GM12878 (cell line): ENCODE data around the gene SV2B. TPM values are rescaled to one million over a fixed set of nuclear protein-coding genes. Genes with fewer than 3 reads are reported as not detected.

ENCODE experiments used
- ATAC-seq: fragments of 200-7000 bp; cut with Tn5 transposase; 3 replicates; pipeline ENCODE4 v1.9.1; 2020; ENCODE audit warnings: mild to moderate bottlenecking, moderate library complexity
- BruUV-seq: library from RNA; stranded (reverse); fragments of 400-500 nt; replicated peaks from 2 replicates; lab custom pipeline; 2021; lab: Mats Ljungman, UMichigan
- CTCF ChIA-PET: fragments of 300-600 bp; sonication (Branson Sonifier 250); formaldehyde crosslinking; extraction: SDS; loops from one replicate; lab custom pipeline; 2021; ENCODE audit warnings: inconsistent platforms; lab: Yijun Ruan, JAX
- POLR2A ChIA-PET: fragments of 350-600 bp; formaldehyde crosslinking; extraction: SDS; loops from one replicate; lab custom pipeline; 2021; ENCODE audit warnings: inconsistent platforms; lab: Charles Lee
- RAD21 ChIA-PET: fragments of 300-600 bp; sonication (Branson Sonifier 250); formaldehyde crosslinking; loops from one replicate; lab custom pipeline; 2023; ENCODE audit warnings: antibody characterized with exemption; ENCODE audit not compliant: unreplicated experiment; lab: Charles Lee
- SMC1A ChIA-PET: fragments of 300-600 bp; sonication (Branson Sonifier 250); formaldehyde crosslinking; loops from one replicate; lab custom pipeline; 2023; ENCODE audit not compliant: unreplicated experiment, uncharacterized antibody; lab: Charles Lee
- DNase-seq: peaks from one replicate; pipeline ENCODE4 v3.0.0-alpha.2; 2011; ENCODE audit warnings: low read depth, low spot score
- FAIRE-seq: peaks from 3 replicates; lab custom pipeline; 2011; peaks lifted over from hg19 to GRCh38; lab: Jason Lieb, UNC
- H2AFZ ChIP-seq: 2 replicates; pipeline ENCODE4 v1.6.0; 2011; ENCODE audit warnings: low read depth, low read length, control low read depth; ENCODE audit not compliant: control insufficient read depth
- H3K27ac ChIP-seq: 2 replicates; pipeline ENCODE4 v1.5.1; 2011; ENCODE audit warnings: control low read depth; ENCODE audit not compliant: control insufficient read depth, insufficient read depth
- H3K27me3 ChIP-seq, 2 experiments: replicated peaks in 1 of 2; 2 replicates each; pipeline versions ENCODE4 v1.6.0 to v1.6.1; 2011; ENCODE audit warnings: low read length in 1 of 2; ENCODE audit not compliant: control insufficient read depth in 2 of 2, insufficient read depth in 2 of 2
- H3K36me3 ChIP-seq, 2 experiments: 2 replicates each; pipeline ENCODE4 v1.5.1; 2011; ENCODE audit warnings: low read length in 1 of 2; ENCODE audit not compliant: control insufficient read depth in 2 of 2, insufficient read depth in 2 of 2
- H3K4me1 ChIP-seq: 2 replicates; pipeline ENCODE4 v1.6.1; 2011; ENCODE audit warnings: mild to moderate bottlenecking, low read length, moderate library complexity, mixed read lengths; ENCODE audit not compliant: control insufficient read depth, insufficient read depth
- H3K4me2 ChIP-seq: 2 replicates; pipeline ENCODE4 v1.6.0; 2011; ENCODE audit warnings: control low read depth; ENCODE audit not compliant: control insufficient read depth, insufficient read depth
- H3K4me3 ChIP-seq: fragments of 200-600 bp; sonication (generic); 2 replicates; pipeline ENCODE4 v1.5.1; 2016
- H3K79me2 ChIP-seq: 2 replicates; pipeline ENCODE4 v1.6.0; 2011; ENCODE audit warnings: low read length; ENCODE audit not compliant: control insufficient read depth, insufficient read depth
- H3K9ac ChIP-seq: 2 replicates; pipeline ENCODE4 v1.8.0; 2011; ENCODE audit warnings: low read length, control low read depth, mixed read lengths; ENCODE audit not compliant: control insufficient read depth, insufficient read depth
- H3K9me3 ChIP-seq: replicated peaks from 3 replicates; pipeline ENCODE4 v1.5.1; 2011; ENCODE audit warnings: mild to moderate bottlenecking, low read length; ENCODE audit not compliant: control insufficient read depth, insufficient read depth
- H4K20me1 ChIP-seq: 2 replicates; pipeline ENCODE4 v1.6.0; 2011; ENCODE audit not compliant: control insufficient read depth, insufficient read depth
- BCL11A ChIP-seq: IDR thresholded peaks from 2 replicates; pipeline ENCODE4 v1.6.1; 2011; ENCODE audit warnings: low read depth, low read length
- BMI1 ChIP-seq: fragments of 450-650 bp; IDR thresholded peaks from 2 replicates; pipeline ENCODE4 v1.6.1; 2016; ENCODE audit warnings: mild to moderate bottlenecking, moderate library complexity, borderline replicate concordance
- E4F1 ChIP-seq: fragments of 450-650 bp; IDR thresholded peaks from 2 replicates; pipeline ENCODE4 v1.6.1; 2018; ENCODE audit warnings: borderline replicate concordance, mild to moderate bottlenecking; ENCODE audit not compliant: partially characterized antibody
- EP300 ChIP-seq, 2 experiments: fragments of 150-350 bp in 1 of 2; IDR thresholded peaks; 2 replicates each; pipeline ENCODE4 v1.6.1; 2011 to 2012; ENCODE audit warnings: low read depth in 2 of 2, low read length in 2 of 2, borderline replicate concordance in 1 of 2, improper control_type of control experiment in 1 of 2, inconsistent platforms in 1 of 2; ENCODE audit not compliant: control insufficient read depth in 1 of 2
- HCFC1 ChIP-seq: fragments of 150-350 bp; IDR thresholded peaks from 2 replicates; pipeline ENCODE4 v1.6.1; 2014; ENCODE audit warnings: low read length
- HDGF ChIP-seq: fragments of 450-650 bp; IDR thresholded peaks from 2 replicates; pipeline ENCODE4 v1.6.1; 2016; ENCODE audit warnings: antibody characterized with exemption
- HSF1 ChIP-seq: fragments of 150-350 bp; IDR thresholded peaks from 2 replicates; pipeline ENCODE4 v1.6.1; 2014; ENCODE audit warnings: mild to moderate bottlenecking, low read depth, low read length
- MEF2A ChIP-seq: IDR thresholded peaks from 2 replicates; pipeline ENCODE4 v1.6.1; 2011; ENCODE audit warnings: low read depth, mild to moderate bottlenecking, low read length, moderate library complexity; ENCODE audit not compliant: insufficient read depth
- NR2C2 ChIP-seq: IDR thresholded peaks from 2 replicates; pipeline ENCODE4 v1.6.1; 2011; ENCODE audit warnings: borderline replicate concordance, low read depth; ENCODE audit not compliant: control insufficient read depth, insufficient read length
- PML ChIP-seq: IDR thresholded peaks from 2 replicates; pipeline ENCODE4 v1.6.1; 2012; ENCODE audit warnings: low read length, inconsistent platforms
- SMAD5 ChIP-seq: IDR thresholded peaks from 2 replicates; pipeline ENCODE4 v1.6.1; 2016; ENCODE audit warnings: antibody characterized with exemption, low read depth
- SMARCA5 ChIP-seq: fragments of 450-650 bp; IDR thresholded peaks from 2 replicates; pipeline ENCODE4 v1.6.1; 2017; ENCODE audit warnings: mild to moderate bottlenecking
- STAT3 ChIP-seq: IDR thresholded peaks from 2 replicates; pipeline ENCODE4 v1.6.1; 2011; ENCODE audit warnings: low read depth, low read length, improper control_type of control experiment
- YBX1 ChIP-seq: fragments of 450-650 bp; IDR thresholded peaks from 2 replicates; pipeline ENCODE4 v1.6.1; 2016; ENCODE audit warnings: antibody characterized with exemption
- WGBS: methylation state at CpG from one replicate; pipeline ENCODE4 v1.1.6; 2016; ENCODE audit warnings: low lambda C conversion rate; ENCODE audit not compliant: insufficient replicate concordance, insufficient coverage; ENCODE audit errors: missing lambda C conversion rate; 5-methylcytosine and 5-hydroxymethylcytosine counted together
- in situ Hi-C: fragments of 300-500 bp; cut with MboI; formaldehyde crosslinking; loops from 9 replicates; pipeline ENCODE4 v1.14.3; 2018; ENCODE audit warnings: mixed read lengths
- intact Hi-C: fragments of 100-400 bp; cut with micrococcal nuclease; formaldehyde crosslinking; loops from one replicate; pipeline ENCODE4 v1.14.2; 2022; ENCODE audit not compliant: unreplicated experiment
- polyA plus RNA-seq, 11 experiments: library from polyadenylated mRNA; depleted of rRNA in 4 of 11; unstranded in 6 of 11; stranded (reverse) in 5 of 11; fragments of >200 nt; fragmentation: Nextera tagmentation in 4 of 11; fragmentation: Illumina TruSeq in 1 of 11; extraction: Ambion mirVana in 4 of 11; extraction: Trizol in 1 of 11; gene quantifications; 1 replicate in 1 of 11; 2 replicates in 10 of 11; pipeline versions ENCODE4 v1.2.1 to v1.2.3, GENCODE V29; 2011 to 2016; ENCODE audit warnings: inconsistent platforms in 2 of 11, missing spikeins in 2 of 11, low read depth in 1 of 11
- total RNA-seq, 4 experiments: library from RNA; depleted of rRNA in 3 of 4; stranded (reverse); fragments of >200 nt in 3 of 4; fragmentation: Illumina TruSeq in 1 of 4; extraction: Trizol in 1 of 4; gene quantifications; 2 replicates each; pipeline versions ENCODE4 v1.2.1 to v1.2.3, GENCODE V29; 2013 to 2021
- TF ChIP-seq, protein P1 (sequence below): fragments of 450-650 bp; conservative IDR thresholded peaks from 2 replicates; pipeline ENCODE4 v1.6.1; 2017; ENCODE audit warnings: mild to moderate bottlenecking, moderate library complexity

SV2B gene
- total and polyA plus RNA-seq, 10 of the 15 experiments (the other 5 are each of a cell fraction or from before 2014, with no cell fraction given) = 0.03 to 1.7 (median 1.3) TPM

DNA sequence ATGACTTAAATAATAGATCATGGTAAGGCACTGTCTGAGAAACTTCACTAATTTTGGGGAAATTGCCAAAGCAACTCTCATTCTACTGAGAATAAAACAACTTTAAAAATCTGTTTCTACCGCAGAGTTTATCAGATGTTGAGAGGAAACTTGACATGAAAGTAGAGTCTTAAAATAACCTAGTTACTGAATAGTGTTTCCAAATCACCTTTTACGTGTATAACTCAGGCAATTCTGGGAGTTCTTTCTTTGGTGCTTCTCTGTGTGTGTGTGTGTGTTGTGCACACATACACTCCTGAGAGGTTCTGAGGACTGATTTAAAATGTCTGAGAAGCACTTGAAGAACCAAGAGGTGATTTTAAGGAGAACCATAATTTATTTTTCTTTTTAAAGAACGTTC is 236.6 kb downstream of the SV2B start:
- H3K4me1 ChIP-seq = no peaks in the 10 kb centered on the region
- no peaks in the 10 kb centered on the region for H3K9me3 ChIP-seq
- no peak overlapping the region for H3K9ac ChIP-seq
- no peak for DNase-seq
- H4K20me1 ChIP-seq = no peaks in the 10 kb centered on the region
- ChIA-PET CTCF (no interaction called here), POLR2A (no interaction called here), SMC1A (no interaction called here), RAD21 (no interaction called here)
- intact Hi-C loops (no loop called here), in situ Hi-C loops (no loop called here)
- BruUV-seq = no TSS peak
- ATAC-seq = no peak
- H3K4me3 ChIP-seq = no peak overlapping the region
- FAIRE-seq = no peak
- WGBS = 17% methylated on average over 3 of the region's 3 CpGs
- H3K36me3 ChIP-seq = no peaks in the 10 kb centered on the region
- no peak overlapping the region for H2AFZ ChIP-seq
- H3K4me2 ChIP-seq = no peak overlapping the region
- TF ChIP-seq SMAD5 = no peak
- TF ChIP-seq MEF2A = no peak
- TF ChIP-seq EP300 (IDR thresholded peaks at IDR 0.05; ENCODE audit: borderline replicate concordance in 1 of 2, control insufficient read depth in 1 of 2, low read depth in 2 of 2, low read length in 2 of 2) = no peak
- TF ChIP-seq SMARCA5 = no peak
- TF ChIP-seq HCFC1 = no peak
- no peak for TF ChIP-seq HDGF
- no peak for TF ChIP-seq E4F1
- no peak for TF ChIP-seq PML
- TF ChIP-seq BCL11A = no peak
- no peak for TF ChIP-seq HSF1
- no peak for TF ChIP-seq NR2C2
- no peak for TF ChIP-seq STAT3
- TF ChIP-seq, protein P1, sequence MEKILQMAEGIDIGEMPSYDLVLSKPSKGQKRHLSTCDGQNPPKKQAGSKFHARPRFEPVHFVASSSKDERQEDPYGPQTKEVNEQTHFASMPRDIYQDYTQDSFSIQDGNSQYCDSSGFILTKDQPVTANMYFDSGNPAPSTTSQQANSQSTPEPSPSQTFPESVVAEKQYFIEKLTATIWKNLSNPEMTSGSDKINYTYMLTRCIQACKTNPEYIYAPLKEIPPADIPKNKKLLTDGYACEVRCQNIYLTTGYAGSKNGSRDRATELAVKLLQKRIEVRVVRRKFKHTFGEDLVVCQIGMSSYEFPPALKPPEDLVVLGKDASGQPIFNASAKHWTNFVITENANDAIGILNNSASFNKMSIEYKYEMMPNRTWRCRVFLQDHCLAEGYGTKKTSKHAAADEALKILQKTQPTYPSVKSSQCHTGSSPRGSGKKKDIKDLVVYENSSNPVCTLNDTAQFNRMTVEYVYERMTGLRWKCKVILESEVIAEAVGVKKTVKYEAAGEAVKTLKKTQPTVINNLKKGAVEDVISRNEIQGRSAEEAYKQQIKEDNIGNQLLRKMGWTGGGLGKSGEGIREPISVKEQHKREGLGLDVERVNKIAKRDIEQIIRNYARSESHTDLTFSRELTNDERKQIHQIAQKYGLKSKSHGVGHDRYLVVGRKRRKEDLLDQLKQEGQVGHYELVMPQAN = no peak
- no peak for TF ChIP-seq YBX1
- TF ChIP-seq BMI1 = no peak
- no peaks in the 10 kb centered on the region for H3K79me2 ChIP-seq
- H3K27ac ChIP-seq = no peak overlapping the region
- no peaks in the 10 kb centered on the region for H3K27me3 ChIP-seq
